Measurements from ENCODE around the gene MTCP1. TPM values are rescaled to one million over a fixed set of nuclear protein-coding genes. Genes with fewer than 3 reads are reported as not detected.

The MTCP1 gene
- polyA plus RNA-seq, 4 donors, result 18.5 to 26.7 (median 22.6) TPM

- no peak for DNase-seq (ENCODE audit: low read depth in 4 of 4, low spot score in 2 of 4)
Measured at GRCh38 chrX:155055494-155055893, 15.4 kb downstream of the MTCP1 start.

GRCh38 chrX:155054255-155054654 is 16.7 kb downstream of the MTCP1 start:
- no peak for DNase-seq (ENCODE audit: low read depth in 4 of 4, low spot score in 2 of 4)

- no peak for DNase-seq (ENCODE audit: low read depth in 4 of 4, low spot score in 2 of 4)
Measured at GRCh38 chrX:155053656-155054055, 17.3 kb downstream of the MTCP1 start.

GRCh38 chrX:155052738-155053498 is 18.0 kb downstream of the MTCP1 start:
- no peak for DNase-seq (ENCODE audit: low read depth in 4 of 4, low spot score in 2 of 4)

- DNase-seq (ENCODE audit: low read depth in 4 of 4, low spot score in 2 of 4), result no peak
Measured at GRCh38 chrX:155048977-155049619, 21.8 kb downstream of the MTCP1 start.

- DNase-seq (ENCODE audit: low read depth in 4 of 4, low spot score in 2 of 4), result no peak
Measured at GRCh38 chrX:155046811-155047528, 24.0 kb downstream of the MTCP1 start.

- no peak for DNase-seq (ENCODE audit: low read depth in 4 of 4, low spot score in 2 of 4)
Measured at GRCh38 chrX:155046129-155046810, 24.7 kb downstream of the MTCP1 start.

GRCh38 chrX:155035688-155036087 is 35.2 kb downstream of the MTCP1 start:
- DNase-seq (ENCODE audit: low read depth in 4 of 4, low spot score in 2 of 4), result no peak

- no peak for DNase-seq (ENCODE audit: low read depth in 4 of 4, low spot score in 2 of 4)
Measured at GRCh38 chrX:155031657-155032056, 39.3 kb downstream of the MTCP1 start.

GRCh38 chrX:155028877-155029291 is 42.1 kb downstream of the MTCP1 start:
- no peak for DNase-seq (ENCODE audit: low read depth in 4 of 4, low spot score in 2 of 4)

- no peak for DNase-seq (ENCODE audit: low read depth in 4 of 4, low spot score in 2 of 4)
Measured at GRCh38 chrX:155028129-155028528, 42.8 kb downstream of the MTCP1 start.

GRCh38 chrX:155027509-155028066 is 43.3 kb downstream of the MTCP1 start:
- peak in 3 of 4 donors; percentile 11 to 27 (median 26) for DNase-seq (ENCODE audit: low read depth in 4 of 4, low spot score in 2 of 4)

GRCh38 chrX:155026727-155027508 is 44.0 kb downstream of the MTCP1 start, which contains the start of gene FUNDC2:
FUNDC2 (plus strand) TSS chrX:155026844; CDS start chrX:155026939, 95 bp downstream.
- peak; percentile 50 to 81 (median 80) for DNase-seq (ENCODE audit: low read depth in 4 of 4, low spot score in 2 of 4)

- no peak for DNase-seq (ENCODE audit: low read depth in 4 of 4, low spot score in 2 of 4)
Measured at GRCh38 chrX:155026420-155026726, 44.6 kb downstream of the MTCP1 start.

GRCh38 chrX:155023907-155024833 is 46.8 kb downstream of the MTCP1 start:
- DNase-seq (ENCODE audit: low read depth in 4 of 4, low spot score in 2 of 4), result no peak

GRCh38 chrX:155022585-155022984 is 48.4 kb downstream of the MTCP1 start, which contains the start of gene F8:
F8 (minus strand) TSS chrX:155022723; CDS start chrX:155022552, 171 bp downstream.
- no peak for DNase-seq (ENCODE audit: low read depth in 4 of 4, low spot score in 2 of 4)

- DNase-seq (ENCODE audit: low read depth in 4 of 4, low spot score in 2 of 4), result no peak
Measured at GRCh38 chrX:155020591-155020990, 50.3 kb downstream of the MTCP1 start.
